ENCODE results near the gene KCNMA1.

Gene KCNMA1

GRCh38 chr10:77619964-77620703 is 17.5 kb downstream of the KCNMA1 start:
- no peak overlapping the region for H2AFZ ChIP-seq (ENCODE audit: low read depth, low read length)
- no peak overlapping the region for H2BK12ac ChIP-seq (ENCODE audit: low read length in 2 of 2)
- H3K36me3 ChIP-seq (ENCODE audit: control insufficient read depth in 1 of 2, insufficient read depth in 2 of 2, low read depth in 1 of 2, low read length in 2 of 2): peaks cover 0 to 7% of the 10 kb centered on the region in 2 experiments
- no peak overlapping the region for H2BK120ac ChIP-seq (ENCODE audit: low read depth, low read length)
- H3K27me3 ChIP-seq (ENCODE audit: control insufficient read depth in 1 of 2, insufficient read depth in 1 of 2, low read length in 2 of 2): no peaks in the 10 kb centered on the region
- no peak overlapping the region for H3K9ac ChIP-seq (ENCODE audit: low read length)
- no peak overlapping the region for H3K4me2 ChIP-seq (ENCODE audit: low read length, poor library complexity, severe bottlenecking)
- no peak overlapping the region for H3K23ac ChIP-seq (ENCODE audit: low read length in 2 of 2)
- no peak overlapping the region for H3K14ac ChIP-seq (ENCODE audit: low read length in 2 of 2)
- WGBS: over 99% methylated on average over 12 of the region's 13 CpGs
- H3K4ac ChIP-seq (ENCODE audit: low read depth in 1 of 2, low read length in 2 of 2): no peak overlapping the region
- H3K9me3 ChIP-seq (ENCODE audit: control insufficient read depth, low read length): no peaks in the 10 kb centered on the region
- no peak overlapping the region for H3K4me3 ChIP-seq (ENCODE audit: insufficient read depth in 1 of 2, low read depth in 1 of 2, low read length in 2 of 2)
- peaks cover 24% of the 10 kb centered on the region for H3K79me1 ChIP-seq (replicated peaks; ENCODE audit: low read length, poor library complexity, severe bottlenecking)
- no peak overlapping the region for H2BK15ac ChIP-seq (ENCODE audit: low read depth, poor library complexity, severe bottlenecking)
- H2BK5ac ChIP-seq (ENCODE audit: low read depth, low read length, poor library complexity, severe bottlenecking): no peak overlapping the region
- no peak overlapping the region for H2AK5ac ChIP-seq (ENCODE audit: low read length, severe bottlenecking)
- H4K8ac ChIP-seq (ENCODE audit: low read length): no peak overlapping the region
- H3K27ac ChIP-seq (ENCODE audit: low read length, poor library complexity, severe bottlenecking): no peak overlapping the region
- no peak for DNase-seq
- H4K91ac ChIP-seq (ENCODE audit: low read length): no peak overlapping the region
- no peaks in the 10 kb centered on the region for H3K4me1 ChIP-seq (ENCODE audit: control insufficient read depth, insufficient read depth, low read depth, low read length)
- peak overlapping the region in 1 of 2 experiments; percentile 11 for H3K18ac ChIP-seq (ENCODE audit: low read depth in 1 of 2, low read length in 2 of 2)

- H4K8ac ChIP-seq (ENCODE audit: low read length): no peak overlapping the region
- no peak overlapping the region for H2BK5ac ChIP-seq (ENCODE audit: low read depth, low read length, poor library complexity, severe bottlenecking)
- H3K4me2 ChIP-seq (ENCODE audit: low read length, poor library complexity, severe bottlenecking): no peak overlapping the region
- H3K14ac ChIP-seq (ENCODE audit: low read length in 2 of 2): no peak overlapping the region
- H3K4me1 ChIP-seq (ENCODE audit: control insufficient read depth, insufficient read depth, low read depth, low read length): peaks cover 5% of the 10 kb centered on the region
- no peak overlapping the region for H3K4me3 ChIP-seq (ENCODE audit: insufficient read depth in 1 of 2, low read depth in 1 of 2, low read length in 2 of 2)
- H2AFZ ChIP-seq (ENCODE audit: low read depth, low read length): no peak overlapping the region
- no peak overlapping the region for H3K18ac ChIP-seq (ENCODE audit: low read depth in 1 of 2, low read length in 2 of 2)
- H3K79me1 ChIP-seq (replicated peaks; ENCODE audit: low read length, poor library complexity, severe bottlenecking): peaks cover 30% of the 10 kb centered on the region
- H3K27me3 ChIP-seq (ENCODE audit: control insufficient read depth in 1 of 2, insufficient read depth in 1 of 2, low read length in 2 of 2): no peaks in the 10 kb centered on the region
- H3K9ac ChIP-seq (ENCODE audit: low read length): no peak overlapping the region
- H2BK12ac ChIP-seq (ENCODE audit: low read length in 2 of 2): no peak overlapping the region
- no peak for DNase-seq
- no peak overlapping the region for H2BK15ac ChIP-seq (ENCODE audit: low read depth, poor library complexity, severe bottlenecking)
- no peak overlapping the region for H3K23ac ChIP-seq (ENCODE audit: low read length in 2 of 2)
- WGBS: 72% methylated on average over 3 of the region's 4 CpGs
- H3K9me3 ChIP-seq (ENCODE audit: control insufficient read depth, low read length): no peaks in the 10 kb centered on the region
- H2BK120ac ChIP-seq (ENCODE audit: low read depth, low read length): no peak overlapping the region
- no peak overlapping the region for H3K27ac ChIP-seq (ENCODE audit: low read length, poor library complexity, severe bottlenecking)
- peaks cover 0 to 7% of the 10 kb centered on the region in 2 experiments for H3K36me3 ChIP-seq (ENCODE audit: control insufficient read depth in 1 of 2, insufficient read depth in 2 of 2, low read depth in 1 of 2, low read length in 2 of 2)
- H2AK5ac ChIP-seq (ENCODE audit: low read length, severe bottlenecking): no peak overlapping the region
- no peak overlapping the region for H3K4ac ChIP-seq (ENCODE audit: low read depth in 1 of 2, low read length in 2 of 2)
- H4K91ac ChIP-seq (ENCODE audit: low read length): no peak overlapping the region
Measured at GRCh38 chr10:77618117-77618516, 19.5 kb downstream of the KCNMA1 start.

- Histone ChIP-seq H3K4me1 (ENCODE audit: control insufficient read depth, insufficient read depth, low read depth, low read length) (peaks cover 5% of the 10 kb centered on the region), H2BK120ac (ENCODE audit: low read depth, low read length) (no peak overlapping the region), H3K9ac (ENCODE audit: low read length) (no peak overlapping the region), H2BK5ac (ENCODE audit: low read depth, low read length, poor library complexity, severe bottlenecking) (no peak overlapping the region), H4K91ac (ENCODE audit: low read length) (no peak overlapping the region), H2BK12ac (ENCODE audit: low read length in 2 of 2) (no peak overlapping the region), H3K27me3 (ENCODE audit: control insufficient read depth in 1 of 2, insufficient read depth in 1 of 2, low read length in 2 of 2) (no peaks in the 10 kb centered on the region), H3K23ac (ENCODE audit: low read length in 2 of 2) (no peak overlapping the region), H4K8ac (ENCODE audit: low read length) (no peak overlapping the region), H3K14ac (ENCODE audit: low read length in 2 of 2) (no peak overlapping the region), H3K4me2 (ENCODE audit: low read length, poor library complexity, severe bottlenecking) (no peak overlapping the region), H3K36me3 (ENCODE audit: control insufficient read depth in 1 of 2, insufficient read depth in 2 of 2, low read depth in 1 of 2, low read length in 2 of 2) (peaks cover 0 to 7% of the 10 kb centered on the region in 2 experiments), H3K18ac (ENCODE audit: low read depth in 1 of 2, low read length in 2 of 2) (no peak overlapping the region), H3K79me1 (replicated peaks; ENCODE audit: low read length, poor library complexity, severe bottlenecking) (peaks cover 33% of the 10 kb centered on the region), H2BK15ac (ENCODE audit: low read depth, poor library complexity, severe bottlenecking) (no peak overlapping the region), H2AFZ (ENCODE audit: low read depth, low read length) (no peak overlapping the region), H3K27ac (ENCODE audit: low read length, poor library complexity, severe bottlenecking) (no peak overlapping the region), H3K4ac (ENCODE audit: low read depth in 1 of 2, low read length in 2 of 2) (no peak overlapping the region), H3K9me3 (ENCODE audit: control insufficient read depth, low read length) (no peaks in the 10 kb centered on the region), H2AK5ac (ENCODE audit: low read length, severe bottlenecking) (no peak overlapping the region), H3K4me3 (ENCODE audit: insufficient read depth in 1 of 2, low read depth in 1 of 2, low read length in 2 of 2) (no peak overlapping the region)
- WGBS: 97% methylated on average over 5 of the region's 5 CpGs
- DNase-seq: no peak
Measured at GRCh38 chr10:77616766-77617165, 20.8 kb downstream of the KCNMA1 start.

- Histone ChIP-seq H2AK5ac (ENCODE audit: low read length, severe bottlenecking) (no peak overlapping the region), H4K8ac (ENCODE audit: low read length) (no peak overlapping the region), H2BK5ac (ENCODE audit: low read depth, low read length, poor library complexity, severe bottlenecking) (no peak overlapping the region), H3K9ac (ENCODE audit: low read length) (no peak overlapping the region), H3K79me1 (replicated peaks; ENCODE audit: low read length, poor library complexity, severe bottlenecking) (peaks cover 31% of the 10 kb centered on the region), H3K4me3 (ENCODE audit: insufficient read depth in 1 of 2, low read depth in 1 of 2, low read length in 2 of 2) (no peak overlapping the region), H3K27ac (ENCODE audit: low read length, poor library complexity, severe bottlenecking) (no peak overlapping the region), H2BK15ac (ENCODE audit: low read depth, poor library complexity, severe bottlenecking) (no peak overlapping the region), H2BK120ac (ENCODE audit: low read depth, low read length) (no peak overlapping the region), H2AFZ (ENCODE audit: low read depth, low read length) (no peak overlapping the region), H3K4ac (ENCODE audit: low read depth in 1 of 2, low read length in 2 of 2) (peak overlapping the region in 1 of 2 experiments; percentile 30), H3K14ac (ENCODE audit: low read length in 2 of 2) (no peak overlapping the region), H4K91ac (ENCODE audit: low read length) (no peak overlapping the region), H3K4me2 (ENCODE audit: low read length, poor library complexity, severe bottlenecking) (no peak overlapping the region), H3K23ac (ENCODE audit: low read length in 2 of 2) (no peak overlapping the region), H2BK12ac (ENCODE audit: low read length in 2 of 2) (no peak overlapping the region), H3K36me3 (ENCODE audit: control insufficient read depth in 1 of 2, insufficient read depth in 2 of 2, low read depth in 1 of 2, low read length in 2 of 2) (peaks cover 0 to 5% of the 10 kb centered on the region in 2 experiments), H3K27me3 (ENCODE audit: control insufficient read depth in 1 of 2, insufficient read depth in 1 of 2, low read length in 2 of 2) (no peaks in the 10 kb centered on the region), H3K9me3 (ENCODE audit: control insufficient read depth, low read length) (no peaks in the 10 kb centered on the region), H3K18ac (ENCODE audit: low read depth in 1 of 2, low read length in 2 of 2) (no peak overlapping the region), H3K4me1 (ENCODE audit: control insufficient read depth, insufficient read depth, low read depth, low read length) (peaks cover 5% of the 10 kb centered on the region)
- WGBS: 88% methylated on average over 6 of the region's 6 CpGs
- no peak for DNase-seq
Measured at GRCh38 chr10:77614778-77615625, 22.6 kb downstream of the KCNMA1 start.

All from mesenchymal stem cell (in vitro differentiated cells and primary cell).